Kidney (tissue), 14 donors: Measurements from ENCODE around the gene PAXIP1. TPM values are rescaled to one million over a fixed set of nuclear protein-coding genes. Genes with fewer than 3 reads are reported as not detected.

Source experiments
- DNase-seq, 5 donors: peaks; one replicate each; pipeline ENCODE4 v3.0.0-alpha.2; 2013 to 2020
- FAIRE-seq: peaks from 2 replicates; lab custom pipeline; 2012; peaks lifted over from hg19 to GRCh38; lab: Jason Lieb, UNC
- H3K27ac ChIP-seq, 2 donors: one replicate each; pipeline ENCODE4 v1.7.0; 2013; ENCODE audit warnings: low read depth in 2 of 2, low read length in 2 of 2, inconsistent platforms in 1 of 2
- H3K27me3 ChIP-seq: one replicate; pipeline ENCODE4 v1.7.1; 2013; ENCODE audit warnings: low read length, inconsistent platforms; ENCODE audit not compliant: control insufficient read depth, insufficient read depth
- H3K36me3 ChIP-seq, 3 donors: one replicate each; pipeline versions ENCODE4 v1.7.0 to v1.7.1; 2013; ENCODE audit warnings: low read length in 3 of 3, control low read depth in 1 of 3, inconsistent platforms in 1 of 3; ENCODE audit not compliant: insufficient read depth in 3 of 3, control insufficient read depth in 2 of 3
- H3K4me1 ChIP-seq, 3 donors: one replicate each; pipeline versions ENCODE4 v1.7.0 to v1.7.1; 2013; ENCODE audit warnings: low read length in 3 of 3, inconsistent platforms in 1 of 3, low read depth in 1 of 3; ENCODE audit not compliant: control insufficient read depth in 2 of 3, insufficient read depth in 2 of 3
- H3K4me3 ChIP-seq, 3 donors: one replicate each; pipeline versions ENCODE4 v1.7.0 to v1.8.1; 2013; ENCODE audit warnings: low read length in 3 of 3, control low read depth in 1 of 3, inconsistent platforms in 1 of 3
- H3K9ac ChIP-seq, 3 donors: one replicate each; pipeline versions ENCODE4 v1.7.0 to v1.7.1; 2013; ENCODE audit warnings: low read length in 3 of 3, control low read depth in 1 of 3, inconsistent platforms in 1 of 3
- H3K9me3 ChIP-seq, 3 donors: one replicate each; pipeline versions ENCODE4 v1.7.0 to v1.7.1; 2013; ENCODE audit warnings: low read length in 3 of 3, control low read depth in 1 of 3, inconsistent platforms in 1 of 3; ENCODE audit not compliant: control insufficient read depth in 2 of 3, insufficient read depth in 1 of 3
- CTCF ChIP-seq: IDR thresholded peaks from 3 replicates; pipeline ENCODE4 v1.5.1; 2012; ENCODE audit warnings: mild to moderate bottlenecking, moderate library complexity, borderline replicate concordance; ENCODE audit not compliant: insufficient read depth; ENCODE audit errors: extremely low read depth
- intact Hi-C: fragments of 100-400 bp; cut with DNase I; formaldehyde crosslinking; loops from one replicate; pipeline ENCODE4 v1.11.1; 2022
- polyA plus RNA-seq: library from polyadenylated mRNA; stranded (reverse); fragments of 350-450 nt; fragmentation: Illumina TruSeq; extraction: RNeasy Lipid Tissue Mini Kit (QIAGEN cat#74804); gene quantifications from one replicate; pipeline ENCODE4 v1.2.3, GENCODE V29; 2014; ENCODE audit warnings: low read depth, low replicate concordance; ENCODE audit not compliant: insufficient read depth
- total RNA-seq: library from RNA; stranded (reverse); fragmentation: NEBNext Ultra II Directional; extraction: Animal tissue kit (Norgen Biotek cat#: 25700); gene quantifications from one replicate; pipeline ENCODE4 v1.2.1, GENCODE V29; 2021
- donor health status: control.
- donor health status: control.
- donor health status: control.
- donor health status: control.
- donor health status: control.
- donor health status: DM: yes; HTN: yes; CAD: no.
- donor health status: Normal renal cell carcinoma (clear cell type).

PAXIP1 gene
- total and polyA plus RNA-seq, 2 donors from 2014 or later, result 3.9 to 10.7 TPM

- DNase-seq (no peak), FAIRE-seq (no peak)
- no peaks in the 10 kb centered on the region for H3K27me3 ChIP-seq
- no peak overlapping the region for H3K27ac ChIP-seq
- H3K4me3 ChIP-seq, result no peak overlapping the region
- no peak for TF ChIP-seq CTCF
- H3K36me3 ChIP-seq, result peaks cover 3 to 26% (median 15%) of the 10 kb centered on the region in 3 donors
- H3K9me3 ChIP-seq, result no peaks in the 10 kb centered on the region
- H3K9ac ChIP-seq, result no peak overlapping the region
- no peaks in the 10 kb centered on the region for H3K4me1 ChIP-seq
- intact Hi-C loops, result no loop called here
Measured at GRCh38 chr7:154956427-154956826, 46.5 kb downstream of the PAXIP1 start.

- Histone ChIP-seq H3K4me1 (no peaks in the 10 kb centered on the region), H3K27ac (no peak overlapping the region), H3K27me3 (no peaks in the 10 kb centered on the region), H3K36me3 (peaks cover 3 to 9% (median 4%) of the 10 kb centered on the region in 3 donors), H3K4me3 (no peak overlapping the region), H3K9me3 (no peaks in the 10 kb centered on the region), H3K9ac (no peak overlapping the region)
- intact Hi-C loops, result no loop called here
- peak; percentile 69 for TF ChIP-seq CTCF
- FAIRE-seq (no peak), DNase-seq (peak in 4 of 5 donors; percentile 20 to 48 (median 34))
Measured at GRCh38 chr7:154953006-154953684, 49.8 kb downstream of the PAXIP1 start.

GRCh38 chr7:154950960-154951359, 52.0 kb downstream of the PAXIP1 start:
- FAIRE-seq, result no peak
- no peak overlapping the region for H3K9ac ChIP-seq
- H3K9me3 ChIP-seq, result no peaks in the 10 kb centered on the region
- DNase-seq, result no peak
- no peak for TF ChIP-seq CTCF
- H3K27ac ChIP-seq, result no peak overlapping the region
- no peaks in the 10 kb centered on the region for H3K27me3 ChIP-seq
- H3K36me3 ChIP-seq, result peaks cover 3 to 18% (median 16%) of the 10 kb centered on the region in 3 donors
- intact Hi-C loops, result no loop called here
- H3K4me1 ChIP-seq, result no peaks in the 10 kb centered on the region
- no peak overlapping the region for H3K4me3 ChIP-seq

GRCh38 chr7:154947604-154948003, 55.3 kb downstream of the PAXIP1 start:
- no peaks in the 10 kb centered on the region for H3K4me1 ChIP-seq
- TF ChIP-seq CTCF, result no peak
- peaks cover 3 to 33% (median 20%) of the 10 kb centered on the region in 3 donors for H3K36me3 ChIP-seq
- no peak overlapping the region for H3K4me3 ChIP-seq
- H3K27ac ChIP-seq, result no peak overlapping the region
- DNase-seq (no peak), FAIRE-seq (no peak)
- intact Hi-C loops, result no loop called here
- H3K27me3 ChIP-seq, result no peaks in the 10 kb centered on the region
- no peak overlapping the region for H3K9ac ChIP-seq
- no peaks in the 10 kb centered on the region for H3K9me3 ChIP-seq
